GM20431 (cell line): Measurements from ENCODE around the gene TMEM200C.

ENCODE experiments used
- in situ Hi-C: fragments of 300-500 bp; cut with MseI, MboI; formaldehyde crosslinking; loops from one replicate; pipeline ENCODE4 v1.15.0; 2020; ENCODE audit warnings: low sequenced_read_pairs; ENCODE audit not compliant: unreplicated experiment

Gene TMEM200C

GRCh38 chr18:5895299-5895875, at the start of gene TMEM200C:
Gene TMEM200C (minus strand): TSS chr18:5895522. CDS start chr18:5892063, 3,459 bp downstream.
- in situ Hi-C loops, result loop anchor here (25.0 kb wide), 1 partner anchor 617 kb away; no protein-coding TSS in a partner anchor

- in situ Hi-C loops, result no loop called here
Observed at GRCh38 chr18:5944448-5944847, 49.1 kb upstream of the TMEM200C start.

GRCh38 chr18:5943514-5943913, 48.2 kb upstream of the TMEM200C start:
- in situ Hi-C loops, result no loop called here

GRCh38 chr18:5942591-5942990, 47.3 kb upstream of the TMEM200C start:
- in situ Hi-C loops, result no loop called here

GRCh38 chr18:5941890-5942289, 46.6 kb upstream of the TMEM200C start:
- in situ Hi-C loops, result no loop called here

- in situ Hi-C loops, result no loop called here
Observed at GRCh38 chr18:5939801-5940667, 44.7 kb upstream of the TMEM200C start.

GRCh38 chr18:5937795-5938194, 42.5 kb upstream of the TMEM200C start:
- in situ Hi-C loops, result no loop called here

- in situ Hi-C loops, result no loop called here
Observed at GRCh38 chr18:5937121-5937520, 41.8 kb upstream of the TMEM200C start.

- in situ Hi-C loops, result no loop called here
Observed at GRCh38 chr18:5930789-5931188, 35.5 kb upstream of the TMEM200C start.

GRCh38 chr18:5918205-5918858, 23.0 kb upstream of the TMEM200C start:
- in situ Hi-C loops, result no loop called here

GRCh38 chr18:5914951-5915350, 19.6 kb upstream of the TMEM200C start:
- in situ Hi-C loops, result no loop called here

GRCh38 chr18:5914016-5914415, 18.7 kb upstream of the TMEM200C start:
- in situ Hi-C loops, result no loop called here

- in situ Hi-C loops, result no loop called here
Observed at GRCh38 chr18:5912566-5912965, 17.2 kb upstream of the TMEM200C start.

- in situ Hi-C loops, result no loop called here
Observed at GRCh38 chr18:5909125-5909524, 13.8 kb upstream of the TMEM200C start.

- in situ Hi-C loops, result no loop called here
Observed at GRCh38 chr18:5903386-5903785, 8.1 kb upstream of the TMEM200C start.

GRCh38 chr18:5900262-5900661, 4.9 kb upstream of the TMEM200C start:
- in situ Hi-C loops, result no loop called here

GRCh38 chr18:5899835-5900234, 4.5 kb upstream of the TMEM200C start:
- in situ Hi-C loops, result loop anchor here (25.0 kb wide), 1 partner anchor 612 kb away; no protein-coding TSS in a partner anchor

GRCh38 chr18:5895876-5896740, 786 bp upstream of the TMEM200C start:
- in situ Hi-C loops, result loop anchor here (25.0 kb wide), 1 partner anchor 616 kb away; no protein-coding TSS in a partner anchor

- in situ Hi-C loops, result loop anchor here (25.0 kb wide), 1 partner anchor 618 kb away; no protein-coding TSS in a partner anchor
Observed at GRCh38 chr18:5894611-5895298, 567 bp downstream of the TMEM200C start.
